Measurements from ENCODE around the gene SLCO4A1. TPM values are rescaled to one million over a fixed set of nuclear protein-coding genes. Genes with fewer than 3 reads are reported as not detected.

SLCO4A1 gene
- total and polyA plus RNA-seq, 2 experiments from 2014 or later = 0.22 to 0.43 TPM

- TF ChIP-seq EZH2phosphoT487 (IDR thresholded peaks at IDR 0.05; ENCODE audit: insufficient read depth, low read depth) (no peak), EZH2 (IDR thresholded peaks at IDR 0.05; ENCODE audit: insufficient read depth, poor library complexity, severe bottlenecking) (no peak)
- no peaks in the 10 kb centered on the region for H3K9me3 ChIP-seq (ENCODE audit: low read depth)
- no peak overlapping the region for H3K4me3 ChIP-seq
- WGBS, 2 experiments (ENCODE audit: low coverage in 1 of 2, low lambda C conversion rate in 2 of 2, missing lambda C conversion rate in 2 of 2) = 72 to 76% methylated on average over 15 to 16 of the region's 16 CpGs
- H3K79me2 ChIP-seq (ENCODE audit: insufficient read depth) = no peaks in the 10 kb centered on the region
- no peak overlapping the region for H2AFZ ChIP-seq
- no peaks in the 10 kb centered on the region for H4K20me1 ChIP-seq (ENCODE audit: insufficient read depth)
- no peak overlapping the region for H3K9ac ChIP-seq
- in situ Hi-C loops (cut with MboI) = no loop called here
- DNase-seq = no peak
- no peaks in the 10 kb centered on the region for H3K36me3 ChIP-seq (ENCODE audit: low read depth)
- H3F3A ChIP-seq (ENCODE audit: insufficient read depth) = peaks cover 16% of the 10 kb centered on the region
- no peak overlapping the region for H3K4me2 ChIP-seq (ENCODE audit: unreplicated experiment)
- peaks cover 21% of the 10 kb centered on the region for H3K4me1 ChIP-seq (ENCODE audit: insufficient read depth)
- peaks cover 14% of the 10 kb centered on the region for H3K27me3 ChIP-seq (replicated peaks; ENCODE audit: insufficient read depth)
- H3K9me2 ChIP-seq (ENCODE audit: insufficient read depth) = no peaks in the 10 kb centered on the region
- no peak overlapping the region for H3K27ac ChIP-seq
Measured at GRCh38 chr20:62705627-62706026, 63.3 kb downstream of the SLCO4A1 start.

DNA sequence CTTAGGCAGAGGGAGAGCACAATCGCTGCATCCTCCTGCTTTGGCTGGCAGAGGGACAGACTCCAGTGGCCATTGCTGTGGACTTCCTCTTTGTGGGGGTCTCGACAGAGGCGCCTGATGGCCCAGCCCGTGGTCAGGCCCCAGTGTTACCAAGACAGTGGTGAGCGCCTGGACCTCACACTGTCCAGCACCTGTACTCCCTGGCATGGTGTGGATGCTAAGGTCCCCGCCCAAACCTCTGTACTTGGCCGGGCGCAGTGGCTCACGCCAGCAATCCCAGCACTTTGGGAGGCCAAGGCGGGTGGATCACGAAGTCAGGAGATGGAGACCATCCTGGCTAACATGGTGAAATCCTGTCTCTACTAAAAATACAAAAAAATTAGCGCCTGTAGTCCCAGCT is 64.0 kb downstream of the SLCO4A1 start:
- whole genome bisulfite sequencing, 2 experiments (ENCODE audit: low coverage in 1 of 2, low lambda C conversion rate in 2 of 2, missing lambda C conversion rate in 2 of 2) = 90 to 93% methylated on average over 12 of the region's 12 CpGs
- H3F3A ChIP-seq (ENCODE audit: insufficient read depth) = peaks cover 16% of the 10 kb centered on the region
- H3K27me3 ChIP-seq (replicated peaks; ENCODE audit: insufficient read depth) = peaks cover 18% of the 10 kb centered on the region
- peaks cover 21% of the 10 kb centered on the region for H3K4me1 ChIP-seq (ENCODE audit: insufficient read depth)
- no peaks in the 10 kb centered on the region for H3K79me2 ChIP-seq (ENCODE audit: insufficient read depth)
- no peaks in the 10 kb centered on the region for H3K9me2 ChIP-seq (ENCODE audit: insufficient read depth)
- no peaks in the 10 kb centered on the region for H4K20me1 ChIP-seq (ENCODE audit: insufficient read depth)
- TF ChIP-seq EZH2phosphoT487 (IDR thresholded peaks at IDR 0.05; ENCODE audit: insufficient read depth, low read depth) (no peak), EZH2 (IDR thresholded peaks at IDR 0.05; ENCODE audit: insufficient read depth, poor library complexity, severe bottlenecking) (no peak)
- no peaks in the 10 kb centered on the region for H3K36me3 ChIP-seq (ENCODE audit: low read depth)
- H3K4me2 ChIP-seq (ENCODE audit: unreplicated experiment) = no peak overlapping the region
- H2AFZ ChIP-seq = no peak overlapping the region
- H3K9me3 ChIP-seq (ENCODE audit: low read depth) = no peaks in the 10 kb centered on the region
- no peak overlapping the region for H3K9ac ChIP-seq
- H3K27ac ChIP-seq = no peak overlapping the region
- no peak overlapping the region for H3K4me3 ChIP-seq
- in situ Hi-C loops (cut with MboI) = no loop called here
- DNase-seq = no peak

GRCh38 chr20:62706857-62707256 is 64.6 kb downstream of the SLCO4A1 start:
- no peaks in the 10 kb centered on the region for H3K79me2 ChIP-seq (ENCODE audit: insufficient read depth)
- H3K4me2 ChIP-seq (ENCODE audit: unreplicated experiment) = no peak overlapping the region
- no peaks in the 10 kb centered on the region for H3K9me3 ChIP-seq (ENCODE audit: low read depth)
- 86% methylated on average over 12 of the region's 12 CpGs for WGBS, 2 experiments (ENCODE audit: low coverage in 1 of 2, low lambda C conversion rate in 2 of 2, missing lambda C conversion rate in 2 of 2)
- no peaks in the 10 kb centered on the region for H3K36me3 ChIP-seq (ENCODE audit: low read depth)
- no peak overlapping the region for H3K4me3 ChIP-seq
- H3K9ac ChIP-seq = no peak overlapping the region
- no peaks in the 10 kb centered on the region for H4K20me1 ChIP-seq (ENCODE audit: insufficient read depth)
- TF ChIP-seq EZH2 (IDR thresholded peaks at IDR 0.05; ENCODE audit: insufficient read depth, poor library complexity, severe bottlenecking) = no peak
- TF ChIP-seq EZH2phosphoT487 (IDR thresholded peaks at IDR 0.05; ENCODE audit: insufficient read depth, low read depth) = no peak
- no peaks in the 10 kb centered on the region for H3K9me2 ChIP-seq (ENCODE audit: insufficient read depth)
- H3K27me3 ChIP-seq (replicated peaks; ENCODE audit: insufficient read depth) = peaks cover 18% of the 10 kb centered on the region
- H3K27ac ChIP-seq = no peak overlapping the region
- peaks cover 21% of the 10 kb centered on the region for H3K4me1 ChIP-seq (ENCODE audit: insufficient read depth)
- no peak overlapping the region for H2AFZ ChIP-seq
- in situ Hi-C loops (cut with MboI) = no loop called here
- H3F3A ChIP-seq (ENCODE audit: insufficient read depth) = peaks cover 16% of the 10 kb centered on the region
- DNase-seq = no peak

DNA sequence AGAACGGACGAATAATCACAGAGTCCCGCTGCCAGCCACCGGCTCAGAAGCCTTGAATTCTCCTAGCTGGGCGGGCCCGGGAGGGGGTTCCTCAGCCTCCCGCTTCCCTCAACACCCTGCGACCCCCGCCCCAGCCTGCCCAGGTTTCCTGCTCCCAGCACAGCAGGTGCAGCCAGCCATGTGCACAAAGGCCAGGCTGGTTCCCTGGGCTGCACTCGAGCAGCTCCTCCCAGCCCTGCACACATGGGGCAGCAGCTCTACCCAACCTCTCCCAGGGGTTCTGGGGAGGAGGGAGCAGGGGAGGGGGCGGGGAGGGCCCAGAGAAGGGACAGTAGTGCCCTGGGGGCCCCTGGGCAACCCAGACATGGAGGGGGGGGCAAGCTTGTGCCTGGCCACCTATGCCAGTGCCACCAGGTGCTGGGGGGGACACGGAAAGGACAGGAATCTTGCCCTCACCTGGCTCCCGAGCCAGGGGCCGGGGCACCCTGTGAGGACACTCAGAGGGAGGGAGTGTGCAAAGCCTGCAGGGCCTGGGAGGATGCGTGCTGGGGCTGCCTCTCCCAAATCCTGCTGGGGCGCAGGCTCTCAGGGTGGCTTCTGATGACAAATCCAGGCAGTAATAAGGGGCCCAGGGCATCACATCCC is 65.1 kb downstream of the SLCO4A1 start:
- TF ChIP-seq EZH2phosphoT487 (IDR thresholded peaks at IDR 0.05; ENCODE audit: insufficient read depth, low read depth) (no peak), EZH2 (IDR thresholded peaks at IDR 0.05; ENCODE audit: insufficient read depth, poor library complexity, severe bottlenecking) (no peak)
- Histone ChIP-seq H3F3A (ENCODE audit: insufficient read depth) (peaks cover 16% of the 10 kb centered on the region), H3K4me1 (ENCODE audit: insufficient read depth) (peaks cover 21% of the 10 kb centered on the region), H3K79me2 (ENCODE audit: insufficient read depth) (no peaks in the 10 kb centered on the region), H3K4me3 (no peak overlapping the region), H4K20me1 (ENCODE audit: insufficient read depth) (no peaks in the 10 kb centered on the region), H3K27me3 (replicated peaks; ENCODE audit: insufficient read depth) (peaks cover 18% of the 10 kb centered on the region), H3K27ac (no peak overlapping the region), H2AFZ (no peak overlapping the region), H3K9me2 (ENCODE audit: insufficient read depth) (no peaks in the 10 kb centered on the region), H3K4me2 (ENCODE audit: unreplicated experiment) (no peak overlapping the region), H3K9me3 (ENCODE audit: low read depth) (no peaks in the 10 kb centered on the region), H3K36me3 (ENCODE audit: low read depth) (no peaks in the 10 kb centered on the region), H3K9ac (no peak overlapping the region)
- WGBS, 2 experiments (ENCODE audit: low coverage in 1 of 2, low lambda C conversion rate in 2 of 2, missing lambda C conversion rate in 2 of 2) = 64 to 71% methylated on average over 10 to 14 of the region's 16 CpGs
- in situ Hi-C loops (cut with MboI) = no loop called here
- DNase-seq = no peak

Measured in GM23248 (cell line).